NCI-H510A (cell line): ENCODE measurements around the gene CAPN13.

Experiments
- DNase-seq: peaks from one replicate; lab custom pipeline; 2025; lab: John Stamatoyannopoulos, UW

CAPN13 gene, protein sequence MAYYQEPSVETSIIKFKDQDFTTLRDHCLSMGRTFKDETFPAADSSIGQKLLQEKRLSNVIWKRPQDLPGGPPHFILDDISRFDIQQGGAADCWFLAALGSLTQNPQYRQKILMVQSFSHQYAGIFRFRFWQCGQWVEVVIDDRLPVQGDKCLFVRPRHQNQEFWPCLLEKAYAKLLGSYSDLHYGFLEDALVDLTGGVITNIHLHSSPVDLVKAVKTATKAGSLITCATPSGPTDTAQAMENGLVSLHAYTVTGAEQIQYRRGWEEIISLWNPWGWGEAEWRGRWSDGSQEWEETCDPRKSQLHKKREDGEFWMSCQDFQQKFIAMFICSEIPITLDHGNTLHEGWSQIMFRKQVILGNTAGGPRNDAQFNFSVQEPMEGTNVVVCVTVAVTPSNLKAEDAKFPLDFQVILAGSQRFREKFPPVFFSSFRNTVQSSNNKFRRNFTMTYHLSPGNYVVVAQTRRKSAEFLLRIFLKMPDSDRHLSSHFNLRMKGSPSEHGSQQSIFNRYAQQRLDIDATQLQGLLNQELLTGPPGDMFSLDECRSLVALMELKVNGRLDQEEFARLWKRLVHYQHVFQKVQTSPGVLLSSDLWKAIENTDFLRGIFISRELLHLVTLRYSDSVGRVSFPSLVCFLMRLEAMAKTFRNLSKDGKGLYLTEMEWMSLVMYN

DNA sequence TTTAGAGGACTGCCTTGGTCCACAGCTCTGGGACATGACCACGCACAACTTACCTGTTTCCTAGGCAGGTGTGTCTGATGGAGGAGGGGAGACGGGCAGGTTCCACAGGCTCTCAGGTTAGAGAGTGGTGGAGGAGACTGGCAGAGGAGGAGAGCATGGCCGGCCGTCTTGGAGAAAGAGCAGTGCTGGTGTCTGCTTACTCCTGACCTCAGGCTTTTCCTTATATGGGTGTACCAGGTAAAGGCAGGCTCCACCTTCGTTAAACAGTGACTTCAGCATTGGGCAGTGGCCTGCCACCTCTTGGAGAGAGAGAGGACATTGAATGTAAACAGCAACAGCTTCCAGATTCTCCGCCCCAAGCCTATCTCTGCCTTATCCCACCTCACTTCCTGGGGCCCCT lies at the start of gene CAPN13:
CAPN13 (minus strand) TSS at position 198 of the 400 bp plus-strand sequence. CDS start 20,121 bp downstream, outside the sequence.
- DNase-seq = peak; percentile 68

GRCh38 chr2:30847841-30848240 lies 40.6 kb upstream of the CAPN13 start:
- no peak for DNase-seq

- no peak for DNase-seq
These were observed 40.1 kb upstream of the CAPN13 start for GRCh38 chr2:30847329-30847728.

GRCh38 chr2:30828586-30828985 lies 21.3 kb upstream of the CAPN13 start:
- no peak for DNase-seq

DNA sequence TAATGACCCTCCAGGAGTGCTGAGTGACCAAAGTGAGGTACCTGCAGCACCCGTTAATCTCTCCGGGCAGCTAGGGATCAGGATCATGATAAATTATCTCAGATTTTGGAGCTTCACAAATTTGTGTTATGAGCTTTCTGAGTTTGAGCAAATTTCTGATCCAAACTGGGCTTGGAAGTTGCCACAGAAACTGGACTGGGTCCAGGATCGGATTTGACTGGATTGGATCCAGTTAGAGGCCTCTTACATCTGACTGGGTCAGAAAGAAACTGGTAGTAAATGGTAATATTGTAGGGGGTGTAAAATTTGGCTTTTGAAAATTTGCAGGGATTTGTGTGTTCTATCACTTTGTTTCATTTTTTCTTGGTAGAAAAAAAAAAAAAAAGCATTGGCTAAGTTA lies 19.7 kb upstream of the CAPN13 start:
- DNase-seq = no peak

DNA sequence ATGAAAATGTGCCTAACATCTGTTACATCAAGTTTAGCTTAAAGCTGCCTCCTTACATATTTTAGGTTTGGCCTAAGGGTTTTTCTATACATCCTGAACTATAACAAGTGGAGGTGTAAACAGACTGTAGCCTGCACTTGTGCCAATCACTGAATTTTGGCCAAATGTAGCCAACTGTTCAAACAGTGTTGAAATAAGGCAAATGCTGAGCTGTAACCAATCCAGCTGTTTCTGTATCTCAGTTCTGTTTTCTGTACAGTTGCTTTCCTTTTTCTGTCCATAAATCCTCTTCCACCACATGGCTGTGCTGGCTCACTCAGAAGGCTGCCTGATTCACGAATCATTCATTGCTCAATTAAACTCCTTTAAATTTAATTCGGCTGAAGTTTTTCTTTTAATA lies 19.2 kb upstream of the CAPN13 start:
- DNase-seq = no peak

DNA sequence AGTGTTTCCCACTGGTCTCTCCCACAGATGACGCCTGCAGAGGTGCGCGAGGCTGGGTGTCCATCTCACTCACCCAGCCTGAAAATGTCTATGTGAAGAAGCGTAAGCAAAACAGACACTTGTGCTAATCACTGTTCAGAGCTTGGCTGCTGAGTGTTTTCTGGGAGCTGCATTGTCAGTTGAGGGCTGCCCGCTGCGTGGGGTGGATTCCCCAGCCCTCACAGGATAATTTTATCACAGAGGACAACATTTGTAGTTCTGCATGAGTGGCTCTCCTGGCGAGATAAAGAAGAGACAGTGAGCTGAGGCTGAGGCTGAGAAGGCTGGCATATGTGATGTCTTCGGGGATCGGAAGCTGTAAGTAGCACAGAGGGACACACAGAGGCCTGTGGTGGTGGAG lies 16.2 kb upstream of the CAPN13 start:
- DNase-seq = no peak

GRCh38 chr2:30821960-30822359 lies 14.7 kb upstream of the CAPN13 start:
- DNase-seq = no peak

DNA sequence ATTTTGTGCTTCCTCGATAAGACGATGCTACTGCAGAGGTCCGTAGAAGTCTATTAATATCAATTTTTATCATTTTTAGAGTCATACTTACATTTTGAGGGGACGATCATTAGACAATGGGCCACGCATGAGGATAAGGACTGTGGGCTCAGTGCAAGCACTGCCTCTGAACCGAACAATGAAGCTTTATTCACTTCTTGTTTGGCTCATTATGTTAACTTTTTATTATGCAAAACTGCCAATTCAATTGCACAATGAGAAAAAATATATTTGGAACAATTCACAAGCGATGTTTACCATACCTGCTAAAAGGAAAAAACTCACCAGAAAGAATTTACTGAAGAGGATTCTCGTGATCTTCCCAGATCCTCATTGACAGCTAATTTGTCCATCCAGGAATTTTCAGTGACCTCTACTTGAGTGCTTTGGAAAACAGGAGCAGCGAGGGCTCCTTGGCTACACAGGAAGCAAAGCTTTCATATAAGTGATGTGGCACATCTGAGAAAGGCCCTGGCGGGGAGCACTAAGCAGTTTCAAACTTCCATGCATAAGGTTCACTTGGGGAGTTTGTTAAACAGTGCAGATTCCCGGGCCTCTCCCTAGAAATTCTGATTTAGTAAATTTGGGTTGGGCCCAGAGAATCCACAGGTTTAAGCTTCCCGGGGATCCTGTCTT lies 13.3 kb upstream of the CAPN13 start:
- no peak for DNase-seq

GRCh38 chr2:30809938-30810337 lies 2.7 kb upstream of the CAPN13 start:
- no peak for DNase-seq

- no peak for DNase-seq
These were observed 1.4 kb upstream of the CAPN13 start for GRCh38 chr2:30808695-30809094.

- no peak for DNase-seq
These were observed 4.0 kb downstream of the CAPN13 start for GRCh38 chr2:30803281-30803680.

DNA sequence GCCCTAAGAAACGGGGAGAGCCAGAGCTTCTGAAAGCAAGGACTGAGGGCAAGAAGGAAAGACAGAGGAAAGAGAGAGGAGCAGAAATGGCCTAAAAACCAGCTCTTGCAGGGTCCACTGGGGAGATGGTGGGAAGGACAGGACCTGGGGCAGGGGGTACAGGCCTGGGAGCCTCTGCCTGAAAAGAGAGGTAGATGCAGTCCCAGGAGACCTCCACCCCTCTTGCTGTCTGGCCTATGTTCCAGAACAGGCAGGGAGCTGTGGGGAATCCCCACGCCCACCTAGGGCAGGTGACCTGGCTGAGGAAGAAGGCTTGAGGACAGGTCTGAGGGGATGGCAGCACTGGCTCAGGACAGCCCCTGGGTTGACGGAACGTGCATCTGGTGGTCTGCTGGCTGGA lies 4.6 kb downstream of the CAPN13 start:
- no peak for DNase-seq

- no peak for DNase-seq
These were observed 5.3 kb downstream of the CAPN13 start for GRCh38 chr2:30801821-30802455.

DNA sequence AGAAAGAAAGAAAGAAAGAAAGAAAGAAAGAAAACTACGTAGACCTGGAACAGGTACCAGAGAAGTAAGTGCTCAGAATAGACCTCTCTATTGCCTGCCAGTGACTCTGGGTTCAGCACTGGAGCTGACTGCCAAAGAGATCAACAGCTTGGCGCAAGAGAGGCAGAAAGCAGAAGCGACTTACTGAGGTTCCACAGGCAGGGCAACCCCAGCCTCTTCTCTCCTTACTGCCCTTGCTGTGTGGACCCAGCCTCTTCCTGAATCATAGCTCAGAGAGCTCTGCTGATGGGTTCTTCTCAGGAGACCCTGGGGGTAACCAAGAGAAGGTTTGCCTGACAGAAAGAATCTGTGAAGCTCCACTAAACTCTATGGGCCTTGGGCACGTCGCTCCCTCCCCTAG lies 7.1 kb downstream of the CAPN13 start:
- no peak for DNase-seq

- DNase-seq = no peak
These were observed 7.9 kb downstream of the CAPN13 start for GRCh38 chr2:30799366-30799765.

DNA sequence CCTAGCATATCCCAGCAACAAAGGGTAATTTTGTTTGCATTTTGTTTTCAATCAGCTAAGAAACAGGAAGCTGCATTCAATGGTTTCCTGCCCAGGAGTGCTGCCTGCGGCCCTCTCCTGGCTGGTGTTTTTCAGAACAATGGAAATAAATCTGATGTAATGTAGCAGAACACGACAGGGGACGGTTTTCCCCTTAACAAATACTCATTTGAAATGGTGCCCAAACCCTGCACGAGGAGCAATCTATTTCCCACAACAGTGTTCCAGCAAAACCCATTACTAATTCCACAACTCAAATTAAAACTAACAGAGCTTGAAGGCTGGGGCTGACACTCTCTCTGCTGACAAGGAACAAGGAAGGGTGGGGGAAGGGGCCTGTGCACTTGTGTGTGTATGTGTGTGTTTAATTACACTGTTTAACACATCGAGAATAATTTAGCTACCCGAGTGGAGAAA lies 8.7 kb downstream of the CAPN13 start:
- DNase-seq = no peak

DNA sequence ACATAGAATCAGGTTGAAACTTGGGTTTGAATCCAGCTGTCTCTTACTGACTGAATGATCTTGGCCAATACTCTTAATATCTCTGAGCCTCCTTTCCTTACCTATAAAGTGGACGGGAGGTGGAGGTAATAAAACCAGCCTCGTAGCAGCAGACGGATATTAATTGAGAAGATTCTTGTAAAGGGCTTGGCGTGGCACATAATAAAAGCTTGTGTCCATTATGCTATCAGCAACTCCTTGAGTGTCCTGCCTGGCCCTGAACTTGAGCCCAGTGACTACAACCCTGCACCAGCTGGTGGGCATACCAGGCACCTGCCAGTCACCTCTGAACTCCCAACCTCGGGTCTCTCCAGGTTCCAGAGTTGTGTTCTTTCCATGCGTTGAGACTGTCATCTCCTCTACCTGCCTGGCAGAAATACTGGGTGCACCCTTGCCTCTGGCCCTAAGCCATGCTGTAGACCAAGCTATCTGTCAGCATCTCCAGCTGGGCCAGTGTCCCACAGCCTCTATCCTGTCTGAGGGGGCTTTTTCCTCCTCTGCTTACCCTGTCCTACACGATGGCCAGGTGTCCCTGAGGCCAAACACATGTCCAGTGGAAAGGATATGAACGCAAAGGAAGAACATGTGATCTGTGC lies 9.7 kb downstream of the CAPN13 start:
- DNase-seq = no peak

GRCh38 chr2:30796699-30797098 lies 10.5 kb downstream of the CAPN13 start:
- DNase-seq = no peak

GRCh38 chr2:30792521-30792920 lies 14.7 kb downstream of the CAPN13 start:
- DNase-seq = no peak

GRCh38 chr2:30790879-30791278 lies 16.4 kb downstream of the CAPN13 start:
- DNase-seq = no peak

DNA sequence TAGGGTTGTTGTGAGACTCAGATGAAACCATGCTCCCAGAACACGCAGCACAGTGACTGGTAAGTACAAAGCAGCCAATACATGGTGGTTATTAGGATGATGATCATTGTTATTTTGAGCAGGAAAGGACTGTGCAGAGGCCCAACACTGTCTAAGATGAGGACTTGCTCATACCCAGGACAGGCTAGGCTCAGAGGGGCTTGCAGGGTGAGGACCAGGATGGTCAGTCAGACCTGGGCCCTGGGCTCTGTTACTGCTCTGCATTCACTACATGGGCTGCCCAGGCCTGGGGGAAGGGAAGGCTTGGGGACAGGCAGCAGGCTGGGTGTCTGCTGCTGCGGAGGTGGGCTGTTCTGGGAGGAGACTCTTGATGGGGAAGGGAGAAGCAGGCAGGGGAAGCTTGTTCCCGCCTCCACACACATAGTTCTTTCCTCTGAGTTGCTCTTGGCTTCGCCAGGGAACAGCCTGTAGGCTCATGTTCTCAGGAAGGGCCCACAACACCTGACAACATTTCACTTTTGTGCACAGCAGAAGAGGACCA lies 17.5 kb downstream of the CAPN13 start:
- no peak for DNase-seq
